Upper lobe of left lung (tissue), 6 donors: Measurements from ENCODE around the gene KRT35. TPM values are rescaled to one million over a fixed set of nuclear protein-coding genes. Genes with fewer than 3 reads are reported as not detected.
A peak's percentile ranks its signal among the peaks of the same experiment; 100 is the strongest.

ENCODE experiments used
- ATAC-seq, 2 donors: fragments of 200-7000 bp; cut with Tn5 transposase; one replicate each; pipeline ENCODE4 v1.9.1; 2022; ENCODE audit warnings: mild to moderate bottlenecking in 2 of 2, moderate library complexity in 2 of 2; ENCODE audit not compliant: low FRiP score in 2 of 2
- DNase-seq, 2 donors: peaks; one replicate each; pipeline ENCODE4 v3.0.0-alpha.2; 2019 to 2020
- H3K27ac ChIP-seq, 4 donors: fragments of 200-600 bp; sonication (generic); one replicate each; pipeline ENCODE4 v1.5.1; 2016 to 2019
- H3K27me3 ChIP-seq, 4 donors: fragments of 200-600 bp; sonication (generic); one replicate each; pipeline ENCODE4 v1.5.1; 2017 to 2019
- H3K36me3 ChIP-seq, 4 donors: fragments of 200-600 bp; sonication (generic); one replicate each; pipeline ENCODE4 v1.5.1; 2016 to 2019
- H3K4me1 ChIP-seq, 4 donors: fragments of 200-600 bp; sonication (generic); one replicate each; pipeline ENCODE4 v1.5.1; 2018 to 2019
- H3K4me3 ChIP-seq, 4 donors: fragments of 200-600 bp; sonication (generic); one replicate each; pipeline ENCODE4 v1.5.1; 2017 to 2019; ENCODE audit warnings: mild to moderate bottlenecking in 2 of 4, moderate library complexity in 1 of 4
- H3K9me3 ChIP-seq, 4 donors: fragments of 200-600 bp; sonication (generic); one replicate each; pipeline ENCODE4 v1.5.1; 2018 to 2019
- EP300 ChIP-seq, 4 donors: sonication (generic); formaldehyde crosslinking; IDR thresholded peaks; one replicate each; pipeline ENCODE4 v1.5.1; 2017; ENCODE audit warnings: antibody characterized with exemption in 4 of 4, control low read depth in 2 of 4
- POLR2A ChIP-seq, 4 donors: fragments of 450-650 bp; IDR thresholded peaks; one replicate each; pipeline ENCODE4 v1.5.1; 2016 to 2017; ENCODE audit warnings: antibody characterized with exemption in 4 of 4, mild to moderate bottlenecking in 2 of 4
- POLR2AphosphoS5 ChIP-seq, 2 donors: sonication (generic); formaldehyde crosslinking; IDR thresholded peaks; one replicate each; pipeline ENCODE4 v1.5.1; 2017; ENCODE audit warnings: antibody characterized with exemption in 2 of 2
- WGBS, 2 donors: methylation state at CpG; one replicate each; pipeline ENCODE4 v1.1.5; 2017 to 2018; 5-methylcytosine and 5-hydroxymethylcytosine counted together
- total RNA-seq, 6 donors: library from RNA; depleted of rRNA in 4 of 6; stranded (reverse); fragments of >200 nt in 4 of 6; gene quantifications; one replicate each; pipeline versions ENCODE4 v1.1.0 to v1.2.1, GENCODE V29; 2016 to 2021
- TF ChIP-seq, protein P1 (sequence below), 6 experiments: fragments of 450-650 bp in 4 of 6; fragments of 200-600 bp in 2 of 6; sonication (generic) in 2 of 6; IDR thresholded peaks; one replicate each; pipeline ENCODE4 v1.5.1; 2016 to 2019; ENCODE audit warnings: antibody characterized with exemption in 6 of 6
- donor health status: DM: no; HTN: no; CAD: no; lungs with moderate emphysema.
- donor health status: DM: no; HTN: yes; CAD: no; lungs with severe emphysema.

Gene KRT35
- not detected for total RNA-seq

GRCh38 chr17:41481036-41481435 is at the start of gene KRT35:
Gene KRT35, minus strand, starts transcription at chr17:41481151. Its CDS starts 54 bp downstream, at chr17:41481097.
- H3K4me1 ChIP-seq = no peaks in the 10 kb centered on the region
- TF ChIP-seq, protein P1, sequence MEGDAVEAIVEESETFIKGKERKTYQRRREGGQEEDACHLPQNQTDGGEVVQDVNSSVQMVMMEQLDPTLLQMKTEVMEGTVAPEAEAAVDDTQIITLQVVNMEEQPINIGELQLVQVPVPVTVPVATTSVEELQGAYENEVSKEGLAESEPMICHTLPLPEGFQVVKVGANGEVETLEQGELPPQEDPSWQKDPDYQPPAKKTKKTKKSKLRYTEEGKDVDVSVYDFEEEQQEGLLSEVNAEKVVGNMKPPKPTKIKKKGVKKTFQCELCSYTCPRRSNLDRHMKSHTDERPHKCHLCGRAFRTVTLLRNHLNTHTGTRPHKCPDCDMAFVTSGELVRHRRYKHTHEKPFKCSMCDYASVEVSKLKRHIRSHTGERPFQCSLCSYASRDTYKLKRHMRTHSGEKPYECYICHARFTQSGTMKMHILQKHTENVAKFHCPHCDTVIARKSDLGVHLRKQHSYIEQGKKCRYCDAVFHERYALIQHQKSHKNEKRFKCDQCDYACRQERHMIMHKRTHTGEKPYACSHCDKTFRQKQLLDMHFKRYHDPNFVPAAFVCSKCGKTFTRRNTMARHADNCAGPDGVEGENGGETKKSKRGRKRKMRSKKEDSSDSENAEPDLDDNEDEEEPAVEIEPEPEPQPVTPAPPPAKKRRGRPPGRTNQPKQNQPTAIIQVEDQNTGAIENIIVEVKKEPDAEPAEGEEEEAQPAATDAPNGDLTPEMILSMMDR (IDR thresholded peaks at IDR 0.05) = no peak
- TF ChIP-seq POLR2AphosphoS5 (IDR thresholded peaks at IDR 0.05) (no peak), EP300 (IDR thresholded peaks at IDR 0.05) (no peak), POLR2A (IDR thresholded peaks at IDR 0.05) (no peak)
- no peak for ATAC-seq
- DNase-seq = peak in 1 of 2 donors; percentile 5
- no peaks in the 10 kb centered on the region for H3K27me3 ChIP-seq
- H3K9me3 ChIP-seq = no peaks in the 10 kb centered on the region
- 93 to 94% methylated on average over 1 to 2 of the region's 2 CpGs for WGBS, 2 donors
- H3K4me3 ChIP-seq = no peak within 1 kb of the TSS
- no peak within 1 kb of the TSS for H3K27ac ChIP-seq
- H3K36me3 ChIP-seq = no peaks in the 10 kb centered on the region

DNA sequence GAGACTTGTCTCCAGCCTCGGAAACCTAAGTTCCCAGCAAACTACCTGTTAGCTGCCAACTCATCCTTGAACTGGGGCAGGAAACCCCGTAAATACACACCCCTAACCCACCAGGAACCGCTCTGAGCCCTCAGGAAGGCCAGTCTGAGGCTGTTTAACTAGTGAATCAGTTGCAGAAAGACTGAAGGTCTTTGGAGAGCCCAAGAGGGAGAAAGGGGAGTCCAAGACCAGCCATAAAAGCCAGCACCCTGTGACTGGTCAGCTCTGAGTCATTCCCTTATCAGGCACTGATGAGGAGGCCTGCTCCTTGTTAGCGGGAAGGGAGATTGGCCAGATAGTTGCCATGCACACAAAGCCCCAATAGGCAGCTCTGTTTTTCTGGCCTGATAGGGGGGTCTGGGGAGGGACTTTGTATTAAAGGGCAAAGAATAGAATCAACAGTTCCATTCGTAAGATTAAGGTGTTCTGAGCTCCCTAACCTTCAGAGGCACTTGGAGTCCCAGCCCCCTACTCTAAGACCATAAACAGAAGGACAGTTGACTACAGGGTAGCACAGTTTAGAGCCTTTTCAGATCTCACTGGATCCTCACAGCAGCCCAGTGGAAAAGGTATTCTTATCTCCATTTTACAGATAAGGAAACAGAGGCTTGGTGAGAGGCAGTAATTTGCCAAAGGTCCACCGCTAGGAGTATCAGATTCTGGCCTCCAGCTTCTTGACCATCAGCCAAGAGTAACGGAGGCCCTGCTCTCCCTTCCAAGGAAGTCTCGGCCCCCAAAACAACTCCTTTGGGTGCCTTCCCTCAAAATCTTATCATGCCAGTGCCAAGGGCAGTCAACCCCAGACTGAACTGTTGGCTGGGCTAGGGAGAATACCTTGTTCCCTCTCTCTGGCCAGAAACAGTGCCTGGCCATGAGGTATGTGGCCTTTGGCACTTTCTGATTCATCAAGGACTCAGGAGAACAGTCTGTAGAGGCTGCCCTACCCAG is 49.4 kb upstream of the KRT35 start:
- TF ChIP-seq POLR2AphosphoS5 (IDR thresholded peaks at IDR 0.05) = peak in 1 of 2 donors; percentile 59
- TF ChIP-seq POLR2A (IDR thresholded peaks at IDR 0.05) = peak in 1 of 4 donors; percentile 48
- TF ChIP-seq, protein P1 (IDR thresholded peaks at IDR 0.05) = no peak
- peak in 1 of 4 donors; percentile 8 for TF ChIP-seq EP300 (IDR thresholded peaks at IDR 0.05)
- H3K27me3 ChIP-seq = peaks cover 0 to 15% (median 11%) of the 10 kb centered on the region in 4 donors
- H3K36me3 ChIP-seq = no peaks in the 10 kb centered on the region
- DNase-seq (peak in 1 of 2 donors; percentile 85), ATAC-seq (peak; percentile 19 to 36)
- WGBS, 2 donors = 65 to 73% methylated on average over 6 to 8 of the region's 8 CpGs
- H3K4me1 ChIP-seq = peaks cover 10 to 28% (median 18%) of the 10 kb centered on the region in 4 donors
- H3K9me3 ChIP-seq = no peaks in the 10 kb centered on the region
- peak overlapping the region; percentile 65 to 93 (median 88) for H3K27ac ChIP-seq
- H3K4me3 ChIP-seq = no peak overlapping the region

DNA sequence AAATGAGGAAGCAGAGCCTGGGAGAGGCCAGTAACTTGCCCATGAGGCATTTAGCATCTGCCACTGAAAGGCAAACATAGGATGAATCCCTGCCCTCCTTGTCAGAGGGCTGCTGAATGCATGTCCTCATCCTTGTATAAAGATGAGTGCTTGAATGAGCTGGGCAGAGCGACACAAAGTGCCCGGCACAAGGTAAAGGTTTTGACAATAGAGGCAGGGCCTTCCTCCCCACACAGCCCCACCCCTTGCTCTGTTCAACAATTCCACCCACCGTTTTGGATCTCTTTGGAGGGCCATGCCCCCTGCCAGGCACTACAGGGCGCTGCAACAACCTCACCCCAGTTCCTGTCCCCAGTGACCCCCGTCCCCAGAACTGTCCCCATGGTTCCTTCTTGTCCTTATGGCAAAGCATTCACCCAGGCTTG is 48.6 kb upstream of the KRT35 start:
- TF ChIP-seq POLR2A (IDR thresholded peaks at IDR 0.05) (no peak), EP300 (IDR thresholded peaks at IDR 0.05) (no peak), POLR2AphosphoS5 (IDR thresholded peaks at IDR 0.05) (no peak)
- TF ChIP-seq, protein P1 (IDR thresholded peaks at IDR 0.05) = no peak
- WGBS, 2 donors = 47 to 63% methylated on average over 3 to 5 of the region's 5 CpGs
- Histone ChIP-seq H3K27me3 (peaks cover 0 to 15% (median 11%) of the 10 kb centered on the region in 4 donors), H3K27ac (peak overlapping the region; percentile 57 to 93 (median 88)), H3K4me3 (no peak overlapping the region), H3K4me1 (peaks cover 10 to 28% (median 18%) of the 10 kb centered on the region in 4 donors), H3K36me3 (peaks cover 0 to under 1% (median 0%) of the 10 kb centered on the region in 4 donors), H3K9me3 (no peaks in the 10 kb centered on the region)
- ATAC-seq = no peak
- no peak for DNase-seq

- peaks cover 10 to 30% (median 18%) of the 10 kb centered on the region in 4 donors for H3K4me1 ChIP-seq
- H3K27ac ChIP-seq = peak overlapping the region; percentile 69 to 93 (median 88)
- peaks cover 0 to 15% (median 11%) of the 10 kb centered on the region in 4 donors for H3K27me3 ChIP-seq
- TF ChIP-seq, protein P1 (IDR thresholded peaks at IDR 0.05) = no peak
- TF ChIP-seq POLR2AphosphoS5 (IDR thresholded peaks at IDR 0.05) (no peak), POLR2A (IDR thresholded peaks at IDR 0.05) (no peak), EP300 (IDR thresholded peaks at IDR 0.05) (no peak)
- H3K4me3 ChIP-seq = peak overlapping the region in 1 of 4 donors; percentile 50
- H3K9me3 ChIP-seq = no peaks in the 10 kb centered on the region
- peak in 1 of 2 donors; percentile 17 for DNase-seq
- WGBS, 2 donors = 48 to 49% methylated on average over 6 to 10 of the region's 10 CpGs
- H3K36me3 ChIP-seq = peaks cover 0 to 5% (median 0%) of the 10 kb centered on the region in 4 donors
- ATAC-seq = no peak
Measured at GRCh38 chr17:41528959-41529353, 48.0 kb upstream of the KRT35 start.
